ENCODE measurements around the gene FGF14.

FGF14 gene

GRCh38 chr13:101717353-101717752 is 684.5 kb downstream of the FGF14 start:
- Mint-ChIP-seq H3K4me1 (no peaks in the 10 kb centered on the region), H3K27ac (no peak overlapping the region), H3K9me3 (no peaks in the 10 kb centered on the region), H3K36me3 (no peaks in the 10 kb centered on the region), H3K4me3 (no peak overlapping the region), H3K27me3 (no peaks in the 10 kb centered on the region)
- no peak for DNase-seq
- ATAC-seq (replicated peaks): no peak

GRCh38 chr13:101714195-101714594 is 687.7 kb downstream of the FGF14 start:
- Mint-ChIP-seq H3K27ac (no peak overlapping the region), H3K4me1 (no peaks in the 10 kb centered on the region), H3K4me3 (no peak overlapping the region), H3K9me3 (no peaks in the 10 kb centered on the region), H3K36me3 (no peaks in the 10 kb centered on the region), H3K27me3 (no peaks in the 10 kb centered on the region)
- DNase-seq (no peak), ATAC-seq (replicated peaks) (no peak)

GRCh38 chr13:101712026-101712348 is 689.9 kb downstream of the FGF14 start:
- no peak overlapping the region for H3K27ac Mint-ChIP-seq
- H3K27me3 Mint-ChIP-seq: peaks cover 0 to 4% of the 10 kb centered on the region in 2 donors
- H3K4me1 Mint-ChIP-seq: no peaks in the 10 kb centered on the region
- no peaks in the 10 kb centered on the region for H3K36me3 Mint-ChIP-seq
- H3K9me3 Mint-ChIP-seq: peaks cover 0 to 1% of the 10 kb centered on the region in 2 donors
- no peak for ATAC-seq (replicated peaks)
- DNase-seq: no peak
- H3K4me3 Mint-ChIP-seq: no peak overlapping the region

GRCh38 chr13:101711307-101712025 is 690.4 kb downstream of the FGF14 start:
- DNase-seq (no peak), ATAC-seq (replicated peaks) (no peak)
- peaks cover 0 to 4% of the 10 kb centered on the region in 2 donors for H3K27me3 Mint-ChIP-seq
- H3K9me3 Mint-ChIP-seq: peaks cover 0 to 1% of the 10 kb centered on the region in 2 donors
- H3K27ac Mint-ChIP-seq: no peak overlapping the region
- no peaks in the 10 kb centered on the region for H3K36me3 Mint-ChIP-seq
- no peak overlapping the region for H3K4me3 Mint-ChIP-seq
- no peaks in the 10 kb centered on the region for H3K4me1 Mint-ChIP-seq

- ATAC-seq (replicated peaks): no peak
- H3K27me3 Mint-ChIP-seq: peaks cover 0 to 4% of the 10 kb centered on the region in 2 donors
- no peak overlapping the region for H3K4me3 Mint-ChIP-seq
- no peak for DNase-seq
- H3K4me1 Mint-ChIP-seq: no peaks in the 10 kb centered on the region
- H3K9me3 Mint-ChIP-seq: peaks cover 0 to 1% of the 10 kb centered on the region in 2 donors
- no peaks in the 10 kb centered on the region for H3K36me3 Mint-ChIP-seq
- no peak overlapping the region for H3K27ac Mint-ChIP-seq
Observed at GRCh38 chr13:101709952-101710351, 691.9 kb downstream of the FGF14 start.

- ATAC-seq (replicated peaks): no peak
- Mint-ChIP-seq H3K27me3 (peaks cover 0 to 4% of the 10 kb centered on the region in 2 donors), H3K36me3 (no peaks in the 10 kb centered on the region), H3K27ac (no peak overlapping the region), H3K4me3 (no peak overlapping the region), H3K4me1 (no peaks in the 10 kb centered on the region), H3K9me3 (peaks cover 0 to 1% of the 10 kb centered on the region in 2 donors)
- DNase-seq: no peak
Observed at GRCh38 chr13:101708115-101708514, 693.7 kb downstream of the FGF14 start.

- no peak for ATAC-seq (replicated peaks)
- no peak overlapping the region for H3K4me3 Mint-ChIP-seq
- peaks cover 0 to 4% of the 10 kb centered on the region in 2 donors for H3K27me3 Mint-ChIP-seq
- peaks cover 0 to 1% of the 10 kb centered on the region in 2 donors for H3K9me3 Mint-ChIP-seq
- H3K36me3 Mint-ChIP-seq: no peaks in the 10 kb centered on the region
- H3K4me1 Mint-ChIP-seq: no peaks in the 10 kb centered on the region
- no peak for DNase-seq
- no peak overlapping the region for H3K27ac Mint-ChIP-seq
Observed at GRCh38 chr13:101707659-101708058, 694.2 kb downstream of the FGF14 start.

- H3K27ac Mint-ChIP-seq: no peak overlapping the region
- peaks cover 0 to 4% of the 10 kb centered on the region in 2 donors for H3K27me3 Mint-ChIP-seq
- peaks cover 0 to 1% of the 10 kb centered on the region in 2 donors for H3K9me3 Mint-ChIP-seq
- no peak overlapping the region for H3K4me3 Mint-ChIP-seq
- H3K36me3 Mint-ChIP-seq: no peaks in the 10 kb centered on the region
- H3K4me1 Mint-ChIP-seq: no peaks in the 10 kb centered on the region
- DNase-seq (no peak), ATAC-seq (replicated peaks) (peak in 1 of 2 donors; percentile 18)
Observed at GRCh38 chr13:101706651-101707050, 695.2 kb downstream of the FGF14 start.

- no peak overlapping the region for H3K27ac Mint-ChIP-seq
- DNase-seq (no peak), ATAC-seq (replicated peaks) (no peak)
- H3K4me3 Mint-ChIP-seq: no peak overlapping the region
- no peaks in the 10 kb centered on the region for H3K36me3 Mint-ChIP-seq
- H3K27me3 Mint-ChIP-seq: peaks cover 0 to 2% of the 10 kb centered on the region in 2 donors
- H3K9me3 Mint-ChIP-seq: peaks cover 0 to 4% of the 10 kb centered on the region in 2 donors
- no peaks in the 10 kb centered on the region for H3K4me1 Mint-ChIP-seq
Observed at GRCh38 chr13:101703838-101704237, 698.0 kb downstream of the FGF14 start.

- Mint-ChIP-seq H3K36me3 (no peaks in the 10 kb centered on the region), H3K4me1 (no peaks in the 10 kb centered on the region)
- ATAC-seq (replicated peaks): no peak
Observed at GRCh38 chr13:101703081-101703480, 698.8 kb downstream of the FGF14 start.

GRCh38 chr13:101700598-101700997 is 701.2 kb downstream of the FGF14 start:
- peaks cover 0 to 3% of the 10 kb centered on the region in 2 donors for H3K27me3 Mint-ChIP-seq
- no peak overlapping the region for H3K27ac Mint-ChIP-seq
- no peaks in the 10 kb centered on the region for H3K36me3 Mint-ChIP-seq
- peaks cover 0 to 2% of the 10 kb centered on the region in 2 donors for H3K9me3 Mint-ChIP-seq
- ATAC-seq (replicated peaks) (no peak), DNase-seq (no peak)
- H3K4me3 Mint-ChIP-seq: no peak overlapping the region
- no peaks in the 10 kb centered on the region for H3K4me1 Mint-ChIP-seq

More at GRCh38 chr13:101703081-101703480, 698.8 kb downstream of the FGF14 start:
- Mint-ChIP-seq H3K27ac (no peak overlapping the region), H3K27me3 (no peaks in the 10 kb centered on the region), H3K4me3 (no peak overlapping the region), H3K9me3 (peaks cover 0 to 2% of the 10 kb centered on the region in 2 donors)
- DNase-seq: no peak

GRCh38 chr13:101698400-101698799 is 703.4 kb downstream of the FGF14 start:
- no peak for DNase-seq
- peaks cover 0 to 2% of the 10 kb centered on the region in 2 donors for H3K9me3 Mint-ChIP-seq
- no peaks in the 10 kb centered on the region for H3K4me1 Mint-ChIP-seq
- H3K27me3 Mint-ChIP-seq: peaks cover 0 to 3% of the 10 kb centered on the region in 2 donors
- H3K36me3 Mint-ChIP-seq: no peaks in the 10 kb centered on the region
- ATAC-seq (replicated peaks): no peak
- H3K4me3 Mint-ChIP-seq: no peak overlapping the region
- H3K27ac Mint-ChIP-seq: no peak overlapping the region

GRCh38 chr13:101697745-101698144 is 704.1 kb downstream of the FGF14 start:
- ATAC-seq (replicated peaks) (no peak), DNase-seq (no peak)
- Mint-ChIP-seq H3K9me3 (peaks cover 0 to 2% of the 10 kb centered on the region in 2 donors), H3K27me3 (peaks cover 0 to 3% of the 10 kb centered on the region in 2 donors), H3K4me3 (no peak overlapping the region), H3K27ac (no peak overlapping the region), H3K4me1 (no peaks in the 10 kb centered on the region), H3K36me3 (no peaks in the 10 kb centered on the region)

GRCh38 chr13:101695870-101696516 is 705.9 kb downstream of the FGF14 start:
- no peaks in the 10 kb centered on the region for H3K36me3 Mint-ChIP-seq
- ATAC-seq (replicated peaks): no peak
- no peaks in the 10 kb centered on the region for H3K4me1 Mint-ChIP-seq
- DNase-seq: no peak
- H3K27ac Mint-ChIP-seq: no peak overlapping the region
- H3K4me3 Mint-ChIP-seq: no peak overlapping the region
- H3K9me3 Mint-ChIP-seq: peaks cover 0 to 2% of the 10 kb centered on the region in 2 donors
- H3K27me3 Mint-ChIP-seq: peaks cover 0 to 3% of the 10 kb centered on the region in 2 donors

- no peak overlapping the region for H3K4me3 Mint-ChIP-seq
- no peaks in the 10 kb centered on the region for H3K9me3 Mint-ChIP-seq
- no peak overlapping the region for H3K27ac Mint-ChIP-seq
- H3K36me3 Mint-ChIP-seq: no peaks in the 10 kb centered on the region
- ATAC-seq (replicated peaks): no peak
- H3K27me3 Mint-ChIP-seq: peaks cover 0 to 9% of the 10 kb centered on the region in 2 donors
- no peak for DNase-seq
- no peaks in the 10 kb centered on the region for H3K4me1 Mint-ChIP-seq
Observed at GRCh38 chr13:101691341-101691860, 710.4 kb downstream of the FGF14 start.
